ENCODE results near the gene DNAJC13.

The DNAJC13 gene

DNA sequence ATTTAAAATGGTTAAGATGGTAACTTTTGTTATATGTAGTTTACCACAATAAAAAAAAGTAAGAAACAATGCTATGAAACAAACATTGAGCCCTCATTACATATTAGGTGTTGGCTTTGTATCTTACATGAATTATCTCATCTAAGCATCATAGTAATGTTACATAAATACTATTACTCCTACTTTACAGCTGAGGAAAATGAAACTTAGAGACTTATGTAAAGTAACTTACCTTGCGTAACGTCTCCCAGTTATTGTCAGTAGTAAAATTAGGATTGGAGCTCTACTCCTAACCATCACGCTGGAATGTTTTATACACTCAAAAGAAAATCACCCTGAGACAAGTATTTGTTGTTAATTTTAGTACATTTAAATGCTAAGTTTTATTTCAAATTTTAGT, 42.2 kb downstream of the DNAJC13 start:
- DNase-seq (ENCODE audit: low read depth) = no peak

DNA sequence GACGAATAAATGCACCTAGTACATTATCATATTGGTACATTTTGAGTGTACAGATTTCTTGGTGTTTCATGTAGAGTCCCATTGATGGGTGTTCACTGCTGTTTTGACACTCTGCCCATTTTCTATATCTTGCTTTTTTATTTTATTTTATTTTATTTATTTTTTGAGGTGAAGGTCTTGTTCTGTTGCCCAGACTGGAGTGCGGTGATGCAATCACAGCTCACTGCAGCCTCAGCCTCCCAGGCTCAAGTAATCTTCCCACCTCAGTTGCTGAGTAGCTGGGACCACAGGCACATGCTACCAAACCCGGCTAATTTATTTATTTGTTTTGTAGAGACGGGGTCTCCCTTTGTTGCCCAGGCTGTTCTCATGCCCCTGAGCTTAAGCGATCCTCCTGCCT, 44.2 kb downstream of the DNAJC13 start:
- TF ChIP-seq, protein P1, sequence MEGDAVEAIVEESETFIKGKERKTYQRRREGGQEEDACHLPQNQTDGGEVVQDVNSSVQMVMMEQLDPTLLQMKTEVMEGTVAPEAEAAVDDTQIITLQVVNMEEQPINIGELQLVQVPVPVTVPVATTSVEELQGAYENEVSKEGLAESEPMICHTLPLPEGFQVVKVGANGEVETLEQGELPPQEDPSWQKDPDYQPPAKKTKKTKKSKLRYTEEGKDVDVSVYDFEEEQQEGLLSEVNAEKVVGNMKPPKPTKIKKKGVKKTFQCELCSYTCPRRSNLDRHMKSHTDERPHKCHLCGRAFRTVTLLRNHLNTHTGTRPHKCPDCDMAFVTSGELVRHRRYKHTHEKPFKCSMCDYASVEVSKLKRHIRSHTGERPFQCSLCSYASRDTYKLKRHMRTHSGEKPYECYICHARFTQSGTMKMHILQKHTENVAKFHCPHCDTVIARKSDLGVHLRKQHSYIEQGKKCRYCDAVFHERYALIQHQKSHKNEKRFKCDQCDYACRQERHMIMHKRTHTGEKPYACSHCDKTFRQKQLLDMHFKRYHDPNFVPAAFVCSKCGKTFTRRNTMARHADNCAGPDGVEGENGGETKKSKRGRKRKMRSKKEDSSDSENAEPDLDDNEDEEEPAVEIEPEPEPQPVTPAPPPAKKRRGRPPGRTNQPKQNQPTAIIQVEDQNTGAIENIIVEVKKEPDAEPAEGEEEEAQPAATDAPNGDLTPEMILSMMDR (IDR thresholded peaks at IDR 0.05; ENCODE audit: low read depth, low read length, missing control alignments) = no peak
- no peak for DNase-seq (ENCODE audit: low read depth)
- H3K4me3 ChIP-seq (ENCODE audit: low read depth, low read length) = no peak overlapping the region

More for the DNA sequence above, 42.2 kb downstream of the DNAJC13 start:
- TF ChIP-seq, protein P1 (IDR thresholded peaks at IDR 0.05; ENCODE audit: low read depth, low read length, missing control alignments) = no peak
- H3K4me3 ChIP-seq (ENCODE audit: low read depth, low read length) = no peak overlapping the region

DNA sequence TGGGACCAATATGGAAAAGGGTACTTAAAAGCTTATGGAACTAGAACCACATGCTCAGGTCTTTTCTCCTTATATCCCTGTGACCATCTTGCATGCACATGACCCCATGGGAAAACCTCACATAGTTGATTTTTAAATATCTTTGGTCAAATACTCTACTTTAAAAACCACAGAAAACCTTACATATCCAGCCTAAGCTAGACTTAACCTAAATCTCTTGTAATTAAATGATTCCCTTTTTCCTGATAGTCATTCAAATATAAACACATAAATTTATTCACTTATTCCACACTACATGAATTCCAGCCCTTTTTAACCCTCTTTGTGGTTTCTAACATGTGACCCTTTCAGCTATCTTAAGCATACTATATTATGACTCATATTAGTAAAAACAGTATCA, 46.8 kb downstream of the DNAJC13 start:
- DNase-seq (ENCODE audit: low read depth) = no peak
- H3K4me3 ChIP-seq (ENCODE audit: low read depth, low read length) = no peak overlapping the region
- TF ChIP-seq, protein P1 (IDR thresholded peaks at IDR 0.05; ENCODE audit: low read depth, low read length, missing control alignments) = no peak

DNA sequence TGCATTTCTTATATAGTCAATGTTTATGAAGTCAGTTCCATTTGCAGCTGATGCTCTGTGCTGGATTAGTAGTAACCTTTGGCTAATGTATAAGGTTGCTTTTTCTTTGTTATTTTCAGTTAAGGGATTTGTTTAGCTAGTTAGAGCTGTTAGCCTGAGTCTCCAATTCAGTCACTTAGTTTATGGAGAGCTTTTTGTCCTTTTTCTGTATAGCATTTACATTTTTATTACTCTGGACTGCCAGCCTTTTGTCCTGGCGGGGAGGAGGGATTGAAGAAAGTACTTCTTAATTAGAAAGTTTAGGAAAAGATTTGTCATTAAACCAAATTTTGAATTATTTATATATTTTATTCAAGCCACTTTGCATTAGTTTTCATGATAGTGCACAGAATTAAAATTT, 52.0 kb downstream of the DNAJC13 start:
- no peak overlapping the region for H3K4me3 ChIP-seq (ENCODE audit: low read depth, low read length)
- no peak for DNase-seq (ENCODE audit: low read depth)
- TF ChIP-seq, protein P1 (IDR thresholded peaks at IDR 0.05; ENCODE audit: low read depth, low read length, missing control alignments) = no peak

DNA sequence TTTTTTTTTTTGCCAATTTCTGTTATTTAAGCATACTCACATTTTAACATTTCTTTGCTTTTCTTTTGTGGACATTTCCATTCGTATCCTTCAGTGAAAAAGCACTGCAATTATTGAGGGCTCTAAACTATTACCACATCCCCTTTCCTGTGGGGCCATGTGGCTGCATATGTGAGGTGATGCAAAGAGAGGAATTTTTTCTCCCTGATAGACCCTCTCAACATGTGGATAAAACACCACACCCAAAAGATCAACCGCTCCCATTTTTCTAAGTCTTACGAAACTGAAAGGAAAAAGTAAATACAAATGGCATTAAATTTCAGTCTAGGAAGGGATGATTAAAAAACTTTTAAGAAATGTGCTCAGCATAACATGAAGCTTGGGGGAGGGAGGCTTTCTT, 68.8 kb downstream of the DNAJC13 start:
- no peak overlapping the region for H3K4me3 ChIP-seq (ENCODE audit: low read depth, low read length)
- TF ChIP-seq, protein P1 (IDR thresholded peaks at IDR 0.05; ENCODE audit: low read depth, low read length, missing control alignments) = no peak
- no peak for DNase-seq (ENCODE audit: low read depth)

DNA sequence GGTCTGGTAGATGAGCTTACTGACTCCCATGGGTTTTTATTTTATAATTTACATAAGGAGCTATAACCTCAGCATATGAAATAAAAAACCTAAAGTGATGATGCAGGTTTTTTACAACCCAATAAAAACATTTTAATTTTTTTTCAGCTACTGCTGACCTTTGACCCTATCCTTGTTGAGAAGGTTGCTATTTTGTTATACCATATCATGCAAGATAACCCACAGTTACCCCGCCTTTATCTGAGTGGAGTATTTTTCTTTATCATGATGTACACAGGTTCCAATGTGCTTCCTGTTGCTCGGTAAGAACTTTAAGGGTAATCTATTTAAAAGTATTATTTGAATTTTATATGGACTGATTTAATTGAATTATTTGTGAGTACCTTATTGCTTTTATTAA, 70.8 kb downstream of the DNAJC13 start:
- H3K4me3 ChIP-seq (ENCODE audit: low read depth, low read length) = no peak overlapping the region
- TF ChIP-seq, protein P1 (IDR thresholded peaks at IDR 0.05; ENCODE audit: low read depth, low read length, missing control alignments) = no peak
- DNase-seq (ENCODE audit: low read depth) = no peak

DNA sequence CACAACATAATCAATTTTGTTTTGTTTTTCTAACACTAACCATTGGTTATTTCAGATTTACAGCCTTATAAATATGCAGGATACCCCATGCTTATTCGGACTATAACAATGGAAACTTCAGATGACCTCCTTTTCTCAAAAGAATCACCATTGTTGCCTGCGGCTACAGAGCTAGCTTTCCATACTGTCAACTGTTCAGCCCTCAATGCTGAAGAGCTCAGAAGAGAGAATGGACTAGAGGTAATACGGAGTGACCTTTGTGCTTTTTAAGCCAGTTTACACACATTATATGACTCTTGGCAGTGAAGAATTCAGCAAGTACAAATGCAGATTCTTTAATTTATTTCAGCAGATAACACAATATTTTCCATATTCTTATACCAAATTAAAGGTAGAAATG, 81.8 kb downstream of the DNAJC13 start:
- DNase-seq (ENCODE audit: low read depth) = no peak
- TF ChIP-seq, protein P1 (IDR thresholded peaks at IDR 0.05; ENCODE audit: low read depth, low read length, missing control alignments) = no peak
- no peak overlapping the region for H3K4me3 ChIP-seq (ENCODE audit: low read depth, low read length)

Measured in GM12864 (cell line).